A172 (cell line): ENCODE measurements around the gene XPR1. TPM values are rescaled to one million over a fixed set of nuclear protein-coding genes. Genes with fewer than 3 reads are reported as not detected.
A peak's percentile ranks its signal among the peaks of the same experiment; 100 is the strongest.
"Not testable (repeated sequence)": the region's sequence is repeated elsewhere in the genome, so short reads cannot be mapped to it uniquely, and the experiment has no call there.

Experiments
- DNase-seq: peaks from one replicate; pipeline ENCODE4 v3.0.0-alpha.2; 2015; ENCODE audit warnings: low spot score
- total RNA-seq: library from RNA; depleted of rRNA; stranded (reverse); fragments of >200 nt; shearing (Covaris generic); gene quantifications from 2 replicates; pipeline ENCODE4 v1.2.3, GENCODE V29; 2014

The XPR1 gene
- total RNA-seq, 1 experiment from 2014 or later = 33.6 TPM

- no peak for DNase-seq
Observed at GRCh38 chr1:180785291-180785690, 153.5 kb downstream of the XPR1 start.

GRCh38 chr1:180785887-180786286 lies 154.1 kb downstream of the XPR1 start:
- no peak for DNase-seq

- no peak for DNase-seq
Observed at GRCh38 chr1:180786624-180787023, 154.8 kb downstream of the XPR1 start.

GRCh38 chr1:180787628-180788307 lies 155.9 kb downstream of the XPR1 start:
- DNase-seq = no peak

GRCh38 chr1:180789460-180789859 lies 157.6 kb downstream of the XPR1 start:
- DNase-seq = no peak

GRCh38 chr1:180791152-180791551 lies 159.3 kb downstream of the XPR1 start:
- DNase-seq = not testable (repeated sequence)

GRCh38 chr1:180791806-180792205 lies 160.0 kb downstream of the XPR1 start:
- peak; percentile 6 for DNase-seq

- DNase-seq = no peak
Observed at GRCh38 chr1:180793451-180793850, 161.6 kb downstream of the XPR1 start.

GRCh38 chr1:180796897-180797640 lies 165.2 kb downstream of the XPR1 start:
- DNase-seq = no peak

- DNase-seq = no peak
Observed at GRCh38 chr1:180800945-180801344, 169.1 kb downstream of the XPR1 start.

GRCh38 chr1:180802813-180803212 lies 171.0 kb downstream of the XPR1 start:
- DNase-seq = no peak

- no peak for DNase-seq
Observed at GRCh38 chr1:180805316-180805715, 173.5 kb downstream of the XPR1 start.

GRCh38 chr1:180811298-180811697 lies 179.5 kb downstream of the XPR1 start:
- no peak for DNase-seq

GRCh38 chr1:180811886-180812285 lies 180.1 kb downstream of the XPR1 start:
- peak; percentile 12 for DNase-seq

- DNase-seq = no peak
Observed at GRCh38 chr1:180814258-180814657, 182.4 kb downstream of the XPR1 start.

- no peak for DNase-seq
Observed at GRCh38 chr1:180815188-180815587, 183.4 kb downstream of the XPR1 start.

- DNase-seq = no peak
Observed at GRCh38 chr1:180816132-180816531, 184.3 kb downstream of the XPR1 start.

GRCh38 chr1:180821970-180822369 lies 190.1 kb downstream of the XPR1 start:
- no peak for DNase-seq

- DNase-seq = not testable (repeated sequence)
Observed at GRCh38 chr1:180831507-180831906, 199.7 kb downstream of the XPR1 start.

- DNase-seq = not testable (repeated sequence)
Observed at GRCh38 chr1:180833180-180833579, 201.4 kb downstream of the XPR1 start.

GRCh38 chr1:180836449-180836848 lies 204.6 kb downstream of the XPR1 start:
- DNase-seq = no peak

GRCh38 chr1:180837020-180837419 lies 205.2 kb downstream of the XPR1 start:
- no peak for DNase-seq

- no peak for DNase-seq
Observed at GRCh38 chr1:180838535-180838934, 206.7 kb downstream of the XPR1 start.
